Measurements from ENCODE around the gene DOCK11.
"Not testable (repeated sequence)": the region's sequence is repeated elsewhere in the genome, so short reads cannot be mapped to it uniquely, and the experiment has no call there.

The DOCK11 gene

DNA sequence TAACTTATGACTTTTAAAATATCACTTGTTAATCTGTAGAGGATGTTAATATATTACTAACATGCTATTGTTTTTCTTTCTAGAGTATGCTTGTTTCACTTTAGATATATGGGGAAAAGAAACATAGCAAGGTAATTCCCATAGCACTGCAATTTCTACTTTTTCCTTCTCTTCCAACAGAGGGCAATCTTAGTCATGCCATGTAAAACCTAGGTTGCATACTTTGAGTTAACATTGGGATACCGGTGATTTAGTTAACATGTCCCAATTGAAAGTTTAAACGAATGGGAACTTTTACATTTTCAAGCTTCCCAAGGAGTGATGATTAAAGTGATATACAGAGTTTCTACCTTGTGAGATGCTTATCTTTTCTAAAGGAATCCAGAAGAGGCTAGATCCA lies 142.4 kb downstream of the DOCK11 start:
- peak; percentile 83 for FAIRE-seq

DNA sequence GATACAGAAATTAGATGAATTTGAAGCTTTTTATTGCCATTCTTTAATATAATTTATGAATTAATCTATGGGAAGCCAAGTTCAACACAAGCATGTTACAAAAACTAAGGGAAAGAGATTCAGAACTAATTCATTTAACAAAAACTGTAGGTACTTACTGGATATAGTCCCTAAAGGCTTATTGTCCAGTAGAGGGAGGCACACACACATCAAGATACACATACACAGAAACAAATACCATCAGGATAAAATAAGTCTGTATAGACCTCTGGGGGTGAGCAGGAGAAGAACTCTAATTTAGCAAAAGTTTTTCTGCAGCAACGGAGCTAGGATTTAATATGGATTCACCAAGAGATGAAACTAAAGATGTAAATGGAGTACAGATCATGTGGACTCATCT lies 148.8 kb downstream of the DOCK11 start:
- FAIRE-seq, result peak; percentile 80

DNA sequence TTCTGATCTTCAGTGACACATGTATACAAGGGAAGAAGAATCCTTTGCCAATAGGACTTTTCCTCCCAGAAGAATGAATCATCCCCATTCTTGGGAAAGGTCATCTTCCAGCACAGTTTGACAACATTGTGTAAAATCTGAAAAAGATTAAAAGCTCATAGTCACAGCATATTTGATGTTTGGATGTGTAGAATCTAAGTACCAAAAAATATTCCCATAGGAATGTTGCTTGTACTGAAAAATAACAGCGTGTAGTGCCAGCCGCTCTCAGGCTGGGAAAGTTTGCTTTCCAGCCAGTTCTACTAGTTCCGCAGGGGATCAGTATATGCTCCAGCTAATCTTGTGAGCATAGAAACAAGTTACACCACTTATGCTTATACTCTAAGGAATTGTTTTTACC lies 157.1 kb downstream of the DOCK11 start:
- no peak for FAIRE-seq

DNA sequence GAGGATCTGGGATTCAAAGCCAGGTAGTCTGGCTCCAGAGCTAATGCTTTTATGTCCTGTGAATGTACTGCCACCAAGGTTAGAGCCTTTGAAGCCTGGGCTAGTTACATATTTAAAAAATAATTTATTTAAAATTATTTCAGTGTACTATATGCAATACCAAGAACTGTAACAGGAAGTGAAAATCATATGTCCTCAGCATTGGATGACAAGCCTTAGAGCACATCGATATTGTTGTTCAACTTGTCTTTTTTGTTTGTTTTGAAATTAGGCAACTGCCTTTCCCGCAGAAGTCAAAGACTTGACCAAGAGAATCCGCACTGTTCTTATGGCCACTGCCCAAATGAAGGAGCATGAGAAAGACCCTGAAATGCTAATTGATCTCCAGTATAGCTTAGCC lies 158.7 kb downstream of the DOCK11 start:
- FAIRE-seq, result no peak

DNA sequence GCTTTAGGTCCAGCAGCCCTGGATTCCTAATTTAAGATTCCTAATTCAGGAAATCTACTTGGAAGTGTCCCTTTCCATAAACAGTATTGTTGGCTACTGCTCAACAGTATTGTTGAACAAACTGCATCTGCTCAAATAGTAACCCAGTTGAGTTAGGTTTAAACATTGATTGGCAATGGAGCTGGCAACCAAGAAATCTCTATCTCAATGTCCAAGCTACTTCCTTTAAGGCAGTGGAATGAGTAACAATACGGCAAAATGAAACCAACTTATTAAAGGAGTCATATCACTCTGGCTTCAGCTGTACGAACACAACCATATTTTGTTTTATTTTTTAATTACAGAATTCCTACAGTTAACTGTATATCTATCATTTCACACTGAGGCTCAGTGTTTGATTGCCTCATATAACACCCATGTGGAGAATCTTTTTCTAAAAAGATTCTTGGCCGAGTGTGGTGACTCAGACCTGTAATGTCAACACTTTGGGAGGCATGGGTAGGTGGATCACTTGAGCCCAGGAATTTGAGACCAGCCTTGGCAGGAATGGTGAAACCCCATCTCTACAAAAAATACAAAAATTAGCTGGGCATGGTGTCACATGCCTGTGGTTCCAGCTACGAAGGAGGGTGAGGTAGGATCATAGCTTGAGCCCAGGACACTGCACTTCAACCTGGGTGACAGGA lies 160.1 kb downstream of the DOCK11 start:
- FAIRE-seq, result no peak

DNA sequence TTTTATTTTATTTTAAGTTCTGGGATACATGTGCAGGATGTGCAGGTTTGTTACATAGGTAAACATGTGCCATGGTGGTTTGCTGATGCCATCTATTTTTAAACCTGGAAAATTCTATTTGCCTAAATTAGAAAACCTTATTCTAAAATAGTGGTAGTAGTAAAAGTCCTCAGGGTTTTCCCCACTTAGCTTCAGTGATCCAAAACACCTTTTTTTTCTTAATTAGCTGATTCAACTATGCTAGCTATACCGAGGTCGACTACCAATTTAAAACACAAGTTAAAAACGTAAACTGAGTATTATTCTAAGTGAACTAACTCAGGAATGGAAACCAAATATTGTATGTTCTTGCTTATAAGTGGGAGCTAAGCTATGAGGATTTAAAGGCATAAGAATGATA lies 161.8 kb downstream of the DOCK11 start:
- FAIRE-seq, result no peak

DNA sequence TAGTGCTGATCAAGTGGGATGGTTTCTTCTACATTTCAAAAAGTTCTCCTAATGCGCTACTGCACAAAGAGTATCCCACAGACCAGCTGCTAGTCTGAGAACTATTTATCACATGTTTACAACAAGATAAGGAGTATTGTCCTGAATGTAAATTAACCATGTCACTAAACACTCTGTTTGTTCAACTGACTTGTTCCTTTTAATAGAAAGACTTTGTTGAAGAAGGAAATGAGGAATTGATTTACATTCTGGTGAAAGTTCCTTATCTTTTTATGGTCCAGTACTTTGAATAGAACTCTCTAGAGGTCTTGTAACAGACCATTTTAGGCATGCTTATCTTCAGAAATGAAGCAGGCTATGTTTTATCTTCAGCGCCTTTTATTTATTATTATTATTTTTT lies 164.5 kb downstream of the DOCK11 start:
- FAIRE-seq, result no peak

DNA sequence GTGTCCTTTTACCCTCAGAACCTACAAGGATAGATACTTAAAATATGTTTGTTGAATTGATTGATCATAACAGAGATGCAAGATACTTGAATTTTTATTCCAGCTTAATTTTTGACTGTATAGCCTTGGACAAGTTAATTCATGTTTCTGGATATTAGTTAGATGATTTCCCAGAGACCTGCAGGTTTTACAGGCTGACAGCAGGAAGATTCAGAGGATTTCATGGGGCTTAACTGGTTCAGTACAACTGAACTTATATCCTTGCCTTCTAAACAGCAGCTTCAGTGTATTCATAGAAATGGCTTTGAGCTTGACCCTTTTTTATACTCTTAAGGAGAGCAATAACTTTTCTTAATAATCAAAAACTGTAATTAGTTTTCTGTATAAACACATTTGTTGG lies 169.6 kb downstream of the DOCK11 start:
- no peak for FAIRE-seq

DNA sequence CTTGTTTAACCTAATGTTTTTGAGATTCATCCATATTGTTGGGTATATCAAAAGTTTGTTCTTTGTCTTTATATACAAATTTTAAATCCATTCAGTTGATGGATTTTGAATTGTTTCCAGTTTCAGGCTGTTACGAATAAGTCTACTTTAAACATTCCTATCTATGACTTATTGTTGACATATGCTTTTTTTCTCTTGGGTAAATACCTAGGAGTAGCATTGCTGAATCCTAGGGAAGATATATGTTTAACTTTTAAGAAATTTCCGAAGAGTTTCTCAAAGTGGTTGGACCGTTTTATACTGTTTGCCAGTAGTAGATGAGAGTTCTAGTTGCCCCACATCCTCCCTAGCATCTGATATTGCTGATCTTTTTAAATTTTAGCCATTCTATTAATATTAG lies 170.9 kb downstream of the DOCK11 start:
- FAIRE-seq, result no peak

DNA sequence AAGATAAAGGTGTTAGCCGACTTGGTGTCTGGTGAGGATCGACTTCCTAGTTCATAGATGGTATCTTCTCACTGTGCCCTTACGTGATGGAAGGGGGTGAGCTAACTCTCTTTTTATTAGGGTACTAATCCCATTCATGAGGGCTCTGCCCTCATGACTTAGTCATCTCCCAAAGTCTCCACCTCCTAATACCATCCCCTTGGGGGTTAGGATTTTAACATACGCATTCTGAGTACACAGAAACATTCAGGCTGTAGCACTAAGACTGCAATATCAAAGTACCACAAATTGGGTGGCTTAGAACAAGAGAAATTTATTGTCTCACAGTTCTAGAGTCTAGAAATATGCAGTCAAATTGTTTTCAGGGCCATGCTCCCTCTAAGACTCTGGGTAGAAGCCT lies 173.8 kb downstream of the DOCK11 start:
- FAIRE-seq, result no peak

DNA sequence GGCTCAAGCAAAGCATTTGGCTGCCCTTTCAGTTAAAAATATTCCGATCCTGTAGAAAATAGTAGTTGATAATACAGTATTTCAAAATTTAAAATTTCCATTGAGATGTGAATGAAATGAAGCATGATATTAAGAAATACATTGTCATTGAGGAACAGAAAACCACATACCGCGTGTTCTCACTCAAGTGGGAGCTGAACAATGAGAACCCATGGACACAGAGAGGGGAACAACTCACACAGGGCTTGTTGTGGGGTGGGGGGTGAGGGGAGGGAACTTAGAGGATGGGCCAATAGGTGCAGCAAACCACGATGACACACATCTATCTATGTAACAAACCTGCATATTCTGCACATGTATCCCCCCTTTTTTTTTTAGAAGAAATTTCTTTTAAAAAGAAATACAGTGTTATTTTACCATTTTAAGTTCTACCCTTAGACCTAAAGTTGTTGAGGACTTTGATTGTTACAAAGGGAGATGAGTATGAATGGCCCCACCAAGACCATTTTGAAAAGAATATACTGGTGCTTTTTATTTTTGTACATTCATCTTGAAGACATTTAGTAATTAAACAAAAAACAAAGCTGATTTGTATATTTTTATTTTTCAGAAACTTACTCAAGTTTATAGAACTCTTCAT lies 179.8 kb downstream of the DOCK11 start:
- no peak for FAIRE-seq

DNA sequence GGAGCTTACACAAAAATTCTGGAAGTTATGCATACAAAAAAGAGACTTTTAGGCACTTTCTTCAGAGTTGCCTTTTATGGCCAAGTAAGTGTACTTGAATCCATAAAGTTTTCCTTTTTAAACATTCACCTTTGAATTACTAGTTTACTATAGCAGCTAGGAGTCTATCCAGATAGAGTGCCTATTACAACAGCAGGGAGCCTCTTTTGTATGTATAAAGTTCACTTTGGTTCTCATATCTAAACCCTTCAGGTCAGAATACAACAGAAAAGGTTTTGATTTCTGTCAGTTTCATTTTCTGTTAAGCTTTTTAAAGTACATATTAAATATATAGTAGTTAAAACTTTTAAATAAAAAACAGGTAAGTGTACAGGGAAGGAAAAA lies 180.3 kb downstream of the DOCK11 start:
- no peak for FAIRE-seq

DNA sequence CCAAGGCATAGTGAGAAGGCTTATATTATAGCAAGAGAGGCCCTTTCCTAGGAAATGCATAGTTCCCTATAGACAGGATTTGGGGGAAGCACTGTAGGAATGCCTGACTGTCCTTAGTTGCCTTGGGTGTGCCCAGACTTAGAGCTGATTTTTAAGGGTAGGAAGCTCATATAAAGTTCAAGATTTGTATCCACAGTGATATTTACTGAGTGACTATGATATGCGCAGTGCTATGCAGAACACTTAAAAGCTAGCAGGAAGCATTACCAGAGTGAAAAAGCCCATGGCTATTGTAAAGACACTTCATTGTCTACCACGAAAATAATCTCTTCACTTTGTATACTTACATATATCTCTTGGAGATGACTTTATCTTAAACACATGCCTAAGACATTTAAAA lies 181.7 kb downstream of the DOCK11 start:
- no peak for FAIRE-seq

DNA sequence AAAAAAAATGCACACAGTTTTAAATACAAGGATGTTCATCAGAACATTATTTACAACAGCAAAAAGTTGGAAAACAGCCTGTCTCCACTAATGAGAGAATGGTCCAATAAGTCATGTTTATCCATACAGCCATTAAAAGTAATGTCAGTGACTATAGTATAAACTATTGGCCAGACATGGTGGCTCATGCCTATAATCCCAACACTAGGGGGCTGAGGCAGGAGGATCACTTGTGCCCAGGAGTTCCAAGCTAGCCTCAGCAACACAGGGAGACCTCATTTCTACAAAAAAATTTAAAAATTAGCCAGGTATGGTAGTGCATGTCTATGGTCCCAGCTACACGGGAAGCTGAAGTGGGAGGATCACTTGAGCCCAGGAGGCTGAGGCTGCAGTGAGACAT lies 183.7 kb downstream of the DOCK11 start:
- FAIRE-seq, result no peak

DNA sequence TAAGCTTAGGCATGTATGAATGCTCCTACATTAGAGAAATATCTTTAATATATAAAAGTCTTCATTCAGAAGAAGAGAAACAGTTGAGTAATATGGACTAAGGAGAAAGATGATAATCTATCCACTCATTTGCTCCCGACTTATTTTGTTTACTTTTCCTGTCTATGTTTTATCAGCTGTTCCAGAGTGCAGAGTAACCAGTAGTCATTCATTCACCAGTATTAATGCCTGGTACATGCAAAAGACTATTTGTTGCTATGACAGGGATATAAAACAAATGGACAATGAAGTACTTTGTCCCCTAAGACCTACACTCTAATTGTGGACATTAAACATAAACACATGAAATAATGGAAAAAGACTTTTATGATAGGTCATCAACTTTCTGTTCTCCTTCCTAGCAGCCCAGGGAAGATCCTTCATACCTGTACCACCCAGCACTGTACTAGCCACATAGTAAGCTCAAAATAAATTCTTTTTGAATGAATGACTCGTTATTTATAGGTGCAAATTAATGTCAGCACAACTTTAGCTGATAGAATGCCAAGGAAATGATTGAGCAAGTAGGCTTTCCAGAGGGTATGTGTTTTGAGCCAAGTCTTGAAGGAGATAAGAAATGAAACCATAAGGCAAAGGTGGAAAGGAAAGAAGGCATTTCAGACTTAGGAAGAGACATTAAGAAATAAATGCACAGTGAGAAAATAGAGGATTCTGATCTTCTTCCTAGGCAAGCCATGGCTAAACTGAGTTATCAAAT lies 186.8 kb downstream of the DOCK11 start:
- no peak for FAIRE-seq

DNA sequence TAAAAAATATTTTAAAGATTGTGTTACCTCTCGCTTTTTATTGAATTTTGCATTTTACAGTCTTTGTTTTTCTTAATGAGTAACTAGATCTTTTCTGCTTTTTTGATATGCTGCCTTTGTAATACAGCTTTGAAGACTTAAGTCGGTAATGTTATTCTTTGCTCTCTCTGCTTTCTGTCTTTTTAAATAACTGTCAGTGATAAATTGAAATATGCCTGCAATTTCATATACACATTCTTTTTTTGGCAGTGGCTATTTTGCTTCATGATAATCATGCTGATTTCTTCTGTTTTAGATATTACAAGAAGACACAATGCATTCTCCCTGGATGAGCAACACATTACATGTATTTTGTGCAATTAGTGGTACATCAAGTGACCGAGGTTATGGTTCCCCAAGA lies 189.8 kb downstream of the DOCK11 start:
- FAIRE-seq, result no peak

DNA sequence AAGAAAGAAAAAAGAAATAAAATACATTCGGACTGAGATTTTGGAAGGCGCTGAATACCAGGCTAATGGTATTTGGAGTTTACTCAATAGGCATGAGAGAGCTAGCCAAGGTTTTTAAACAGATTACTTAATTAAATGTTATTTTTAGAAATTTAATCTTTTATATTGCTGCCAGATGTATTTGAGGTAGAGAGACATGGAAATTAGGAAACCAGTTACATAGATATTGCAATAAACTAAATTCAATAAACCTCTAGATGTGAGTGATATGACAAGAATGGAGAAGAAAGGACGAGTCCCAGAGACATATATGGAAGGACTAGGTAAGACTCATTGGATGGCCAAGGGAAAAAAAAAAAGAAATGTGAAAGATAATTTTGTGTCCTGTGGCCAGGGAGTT lies 193.3 kb downstream of the DOCK11 start:
- FAIRE-seq, result no peak

DNA sequence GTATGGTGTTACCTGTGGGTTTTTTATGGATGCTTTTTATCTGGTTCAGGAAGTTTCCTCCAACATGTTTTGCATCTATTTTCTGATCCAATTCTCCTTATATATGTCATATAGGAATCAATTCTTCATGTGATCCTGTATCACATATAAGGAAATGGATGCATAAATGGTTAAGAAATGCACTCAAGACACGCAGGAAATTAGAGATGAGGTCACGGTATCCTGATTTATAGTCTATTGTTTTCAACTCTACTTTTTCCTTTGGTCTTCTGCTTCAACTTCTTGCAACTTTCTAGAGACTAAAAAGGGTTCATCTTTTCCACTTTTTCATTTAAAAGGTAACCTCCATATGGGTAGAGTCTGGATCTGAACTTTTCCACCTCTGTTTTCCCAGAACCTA lies 198.2 kb downstream of the DOCK11 start:
- no peak for FAIRE-seq

DNA sequence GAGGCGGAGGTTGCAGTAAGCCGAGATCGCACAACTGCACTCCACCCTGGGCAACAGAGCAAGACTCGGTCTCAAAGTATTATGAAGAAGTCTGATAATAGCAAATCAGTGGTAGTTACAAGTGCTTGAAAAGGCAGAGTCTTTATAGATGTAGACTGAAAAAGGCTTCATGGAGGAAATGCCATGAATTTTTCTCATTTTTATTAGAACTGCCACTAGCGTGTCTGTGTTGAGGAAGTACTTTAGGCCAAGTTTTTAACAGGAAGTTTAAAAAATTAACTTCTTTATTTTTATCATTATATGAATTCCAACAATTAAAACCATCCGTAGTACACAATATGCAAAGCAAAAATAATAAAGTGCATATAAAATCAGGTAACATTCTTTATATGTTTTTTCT lies 199.0 kb downstream of the DOCK11 start:
- FAIRE-seq, result no peak

DNA sequence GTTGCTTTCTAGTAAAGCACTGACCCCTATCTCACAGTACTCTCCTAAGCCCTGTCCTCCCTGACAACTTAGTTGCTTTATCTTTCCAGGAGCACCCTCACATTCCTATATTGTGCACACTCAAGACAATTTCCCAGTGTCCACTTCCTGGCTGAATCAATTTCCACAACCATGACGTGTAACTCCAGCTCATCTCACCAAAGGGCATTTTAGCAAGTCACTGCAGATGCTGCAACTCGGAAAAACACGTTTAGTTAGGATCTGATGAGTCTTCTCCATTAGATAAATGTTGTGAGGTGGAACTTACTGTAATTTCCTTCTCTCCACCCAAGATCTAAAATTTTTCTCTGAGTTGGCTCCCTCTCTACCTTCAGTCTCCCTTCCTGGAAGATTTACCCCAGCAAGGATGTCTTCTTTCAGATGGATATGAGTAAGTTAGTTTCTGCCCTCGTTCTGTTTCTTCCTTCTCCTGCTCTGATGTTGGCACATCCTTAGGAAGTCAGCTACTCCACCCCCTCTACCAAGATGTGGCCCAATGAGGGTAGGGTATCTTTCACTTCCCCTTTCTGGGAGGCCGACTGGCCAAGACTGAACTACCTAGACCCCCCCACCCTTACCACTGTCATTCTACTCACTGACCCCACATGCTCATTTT lies 203.0 kb downstream of the DOCK11 start:
- FAIRE-seq, result no peak

DNA sequence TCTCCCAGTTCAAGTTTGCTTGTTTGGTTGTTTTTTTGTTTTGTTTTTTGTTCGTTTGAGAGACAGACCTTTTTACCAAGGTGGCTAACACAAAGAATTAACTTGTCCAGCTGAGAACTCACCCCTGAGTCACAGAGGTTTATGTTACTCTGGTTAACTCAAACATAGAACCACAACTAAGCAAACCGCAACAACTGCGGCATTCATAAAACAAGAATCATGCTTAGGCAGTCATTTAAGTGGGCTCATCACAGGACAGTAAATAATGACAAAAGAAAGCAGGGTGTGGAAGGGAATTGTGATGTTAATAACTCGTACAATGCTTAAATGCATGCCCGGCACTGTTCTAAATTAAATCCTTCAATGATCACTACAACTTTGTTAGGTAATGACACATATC lies 207.1 kb downstream of the DOCK11 start:
- FAIRE-seq, result no peak

DNA sequence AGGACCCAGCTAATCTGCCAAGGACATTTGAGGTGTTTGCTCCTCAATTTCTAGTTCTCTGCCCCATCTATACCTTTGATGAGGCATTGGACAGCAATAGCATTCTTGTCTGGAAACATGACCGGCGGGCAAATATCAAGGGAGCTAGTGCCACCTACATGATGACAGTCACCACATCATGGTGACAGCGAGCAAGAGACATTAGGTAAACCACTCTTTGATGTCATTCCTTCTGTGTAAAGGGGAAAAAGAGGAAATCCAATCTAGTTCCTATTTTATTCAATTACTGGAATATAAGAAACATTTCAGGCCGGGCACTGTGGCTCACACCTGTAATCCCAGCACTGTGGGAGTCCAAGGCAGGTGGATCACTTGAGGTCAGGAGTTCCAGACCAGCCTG lies 211.1 kb downstream of the DOCK11 start:
- no peak for FAIRE-seq

DNA sequence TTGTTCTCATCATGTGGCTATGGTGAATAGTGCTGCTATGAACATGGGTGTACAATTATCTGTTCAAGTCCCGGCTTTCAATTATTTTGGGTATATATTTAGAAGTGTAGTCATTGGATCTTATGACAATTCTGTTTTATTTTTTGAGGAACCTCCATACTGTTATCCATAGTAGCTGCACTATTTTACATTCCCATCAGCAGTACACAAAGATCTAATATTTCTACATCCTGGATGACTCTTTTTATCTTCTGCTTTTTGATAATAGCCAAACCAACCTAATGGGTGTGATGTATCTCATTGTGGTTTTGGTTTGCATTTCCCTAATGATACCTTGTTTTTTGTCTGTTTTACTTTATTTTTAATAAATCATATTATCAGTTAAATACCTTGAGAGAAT lies 218.9 kb downstream of the DOCK11 start:
- no peak for FAIRE-seq

DNA sequence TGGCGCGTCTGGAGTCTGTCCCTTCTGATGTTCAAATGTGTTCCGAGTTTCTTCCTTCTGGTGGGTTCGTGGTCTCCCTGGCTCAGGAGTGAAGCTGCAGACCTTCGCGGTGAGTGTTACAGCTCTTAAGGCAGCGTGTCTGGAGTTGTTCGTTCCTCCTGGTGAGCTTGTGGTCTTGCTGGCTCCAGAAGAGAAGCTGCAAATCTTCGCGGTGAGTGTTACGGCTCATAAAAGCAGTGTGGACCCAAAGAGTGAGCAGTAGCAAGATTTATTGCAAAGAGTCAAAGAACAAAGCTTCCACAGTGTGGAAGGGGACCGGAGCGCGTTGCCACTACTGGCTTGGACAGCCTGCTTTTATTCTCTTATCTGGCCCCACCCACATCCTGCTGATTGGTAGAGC lies 220.3 kb downstream of the DOCK11 start:
- FAIRE-seq, result not testable (repeated sequence)

Measured in TTC549 (cell line).